ENCODE measurements around the gene ROPN1B. TPM values are rescaled to one million over a fixed set of nuclear protein-coding genes. Genes with fewer than 3 reads are reported as not detected.

The ROPN1B gene
- total and polyA plus RNA-seq, 2 of the 8 experiments (the other 6 are each of a cell fraction or from before 2014, with no cell fraction given), result 0.30 TPM; not detected in 1

DNA sequence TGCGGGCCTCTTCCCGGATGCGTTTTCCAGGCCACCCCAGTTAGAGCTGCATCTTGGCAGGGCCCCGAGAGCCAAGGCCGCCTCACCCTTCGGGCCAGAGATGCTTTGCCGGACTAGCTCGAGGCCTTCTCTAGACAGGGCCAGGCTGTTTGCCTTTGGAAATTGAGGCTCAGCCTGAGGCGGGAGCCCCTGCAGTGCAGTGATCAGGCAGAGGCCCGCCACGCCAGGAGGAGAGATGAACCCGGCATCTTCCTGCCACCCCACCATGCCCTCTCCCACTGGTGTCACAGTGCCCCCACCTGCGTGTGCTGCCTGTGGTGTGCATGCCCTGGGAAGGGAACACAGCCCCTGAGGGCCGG lies 8.9 kb upstream of the ROPN1B start:
- Histone ChIP-seq H4K20me1 (replicated peaks in 1 of 2; ENCODE audit: control insufficient read depth in 1 of 2, insufficient read depth in 2 of 2, low read length in 2 of 2) (no peaks in the 10 kb centered on the region), H2BK20ac (ENCODE audit: low read length) (no peak overlapping the region), H3K9ac (replicated peaks in 1 of 4; ENCODE audit: extremely low read depth in 1 of 4, low read depth in 3 of 4, low read length in 3 of 4) (no peak overlapping the region), H3K23ac (ENCODE audit: insufficient read length) (no peak overlapping the region), H2BK15ac (ENCODE audit: low read length) (no peak overlapping the region), H2BK5ac (ENCODE audit: low read depth, low read length) (no peak overlapping the region), H3K56ac (replicated peaks; ENCODE audit: insufficient read length, low read depth, low read length) (no peak overlapping the region), H2AFZ (ENCODE audit: low read length) (no peak overlapping the region), H2BK120ac (replicated peaks; ENCODE audit: low read depth, low read length) (no peak overlapping the region), H3K23me2 (ENCODE audit: low read depth, low read length) (no peaks in the 10 kb centered on the region), H3K18ac (ENCODE audit: extremely low read depth, low read length) (no peak overlapping the region), H3K79me2 (ENCODE audit: control insufficient read depth in 1 of 2, insufficient read depth in 2 of 2, low read length in 2 of 2) (no peaks in the 10 kb centered on the region), H4K91ac (replicated peaks; ENCODE audit: insufficient read length, low read length) (no peak overlapping the region), H3K4me3 (ENCODE audit: extremely low read depth in 1 of 4, insufficient read depth in 2 of 4, low read depth in 3 of 4, low read length in 4 of 4) (no peak overlapping the region), H4K8ac (ENCODE audit: extremely low read depth, insufficient read depth, low read length) (no peak overlapping the region), H3K9me3 (ENCODE audit: insufficient read depth in 2 of 2, low read depth in 1 of 2, low read length in 1 of 2) (no peaks in the 10 kb centered on the region), H3K14ac (ENCODE audit: insufficient read length) (no peak overlapping the region), H2BK12ac (ENCODE audit: low read depth, low read length) (no peak overlapping the region), H3K4me2 (ENCODE audit: insufficient read depth in 1 of 2, low read depth in 2 of 2, low read length in 2 of 2) (no peak overlapping the region), H3K27ac (ENCODE audit: low read depth, low read length) (no peak overlapping the region), H3K27me3 (replicated peaks in 1 of 4; ENCODE audit: control insufficient read depth in 3 of 4, extremely low read depth in 1 of 4, insufficient read depth in 3 of 4, low read length in 3 of 4) (no peaks in the 10 kb centered on the region), H2AK5ac (ENCODE audit: low read depth, low read length) (no peak overlapping the region), H3K4me1 (replicated peaks in 1 of 4; ENCODE audit: control insufficient read depth in 3 of 4, insufficient read depth in 4 of 4, low read length in 3 of 4) (no peaks in the 10 kb centered on the region), H3K4ac (replicated peaks; ENCODE audit: insufficient read length, low read depth, low read length) (no peak overlapping the region), H4K5ac (ENCODE audit: insufficient read length, low read depth, low read length) (no peak overlapping the region), H3K36me3 (ENCODE audit: control insufficient read depth in 2 of 4, insufficient read depth in 4 of 4, low read length in 3 of 4) (no peaks in the 10 kb centered on the region), H3K79me1 (ENCODE audit: low read depth, low read length) (no peaks in the 10 kb centered on the region)
- no peak for DNase-seq (ENCODE audit: low read depth in 1 of 2, low spot score in 2 of 2)
- TF ChIP-seq, protein P1, sequence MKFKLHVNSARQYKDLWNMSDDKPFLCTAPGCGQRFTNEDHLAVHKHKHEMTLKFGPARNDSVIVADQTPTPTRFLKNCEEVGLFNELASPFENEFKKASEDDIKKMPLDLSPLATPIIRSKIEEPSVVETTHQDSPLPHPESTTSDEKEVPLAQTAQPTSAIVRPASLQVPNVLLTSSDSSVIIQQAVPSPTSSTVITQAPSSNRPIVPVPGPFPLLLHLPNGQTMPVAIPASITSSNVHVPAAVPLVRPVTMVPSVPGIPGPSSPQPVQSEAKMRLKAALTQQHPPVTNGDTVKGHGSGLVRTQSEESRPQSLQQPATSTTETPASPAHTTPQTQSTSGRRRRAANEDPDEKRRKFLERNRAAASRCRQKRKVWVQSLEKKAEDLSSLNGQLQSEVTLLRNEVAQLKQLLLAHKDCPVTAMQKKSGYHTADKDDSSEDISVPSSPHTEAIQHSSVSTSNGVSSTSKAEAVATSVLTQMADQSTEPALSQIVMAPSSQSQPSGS (IDR thresholded peaks at IDR 0.05; ENCODE audit: low read length), result no peak
- TF ChIP-seq FOSL1 (IDR thresholded peaks at IDR 0.05; ENCODE audit: insufficient read depth, low read depth, low read length) (no peak), KDM4A (IDR thresholded peaks at IDR 0.05; ENCODE audit: low read depth, low read length, severe bottlenecking) (no peak), CHD1 (IDR thresholded peaks at IDR 0.05; ENCODE audit: low read depth, low read length) (no peak)
- CTCF ChIA-PET (ENCODE audit: partially characterized antibody), result interaction anchor here (0.7 to 1.7 kb wide), 3 partner anchors 12 to 309 kb away, joined by 3 to 4 read pairs (median 3); no protein-coding TSS in a partner anchor
- WGBS, 2 experiments (ENCODE audit: extremely low coverage in 1 of 2, insufficient coverage in 1 of 2, insufficient read length in 1 of 2, insufficient replicate concordance in 2 of 2, low coverage in 1 of 2, low lambda C conversion rate in 2 of 2, missing lambda C conversion rate in 1 of 2), result 92% methylated on average over 7 of the region's 14 CpGs; no CpG with 5 or more reads in 1 of the 2 experiments
- no peak for FAIRE-seq
- POLR2A ChIA-PET (ENCODE audit: partially characterized antibody), result no interaction called here
